Activated CD4-positive, CD25-positive, alpha-beta regulatory T cell treated with anti-CD3 and anti-CD28 coated beads, Interleukin-2, amount 50 U/mL, for 24 hours (primary cell): Measurements from ENCODE around the gene SS18L1.
"Not testable (repeated sequence)": the region's sequence is repeated elsewhere in the genome, so short reads cannot be mapped to it uniquely, and the experiment has no call there.

Experiments used
- ATAC-seq, 2 donors: fragments of 150-1000 bp; cut with Tn5 transposase; one replicate each; pipeline ENCODE4 v1.10.0; 2021; ENCODE audit warnings: mild to moderate bottlenecking in 1 of 2, moderate library complexity in 1 of 2

The SS18L1 gene

DNA sequence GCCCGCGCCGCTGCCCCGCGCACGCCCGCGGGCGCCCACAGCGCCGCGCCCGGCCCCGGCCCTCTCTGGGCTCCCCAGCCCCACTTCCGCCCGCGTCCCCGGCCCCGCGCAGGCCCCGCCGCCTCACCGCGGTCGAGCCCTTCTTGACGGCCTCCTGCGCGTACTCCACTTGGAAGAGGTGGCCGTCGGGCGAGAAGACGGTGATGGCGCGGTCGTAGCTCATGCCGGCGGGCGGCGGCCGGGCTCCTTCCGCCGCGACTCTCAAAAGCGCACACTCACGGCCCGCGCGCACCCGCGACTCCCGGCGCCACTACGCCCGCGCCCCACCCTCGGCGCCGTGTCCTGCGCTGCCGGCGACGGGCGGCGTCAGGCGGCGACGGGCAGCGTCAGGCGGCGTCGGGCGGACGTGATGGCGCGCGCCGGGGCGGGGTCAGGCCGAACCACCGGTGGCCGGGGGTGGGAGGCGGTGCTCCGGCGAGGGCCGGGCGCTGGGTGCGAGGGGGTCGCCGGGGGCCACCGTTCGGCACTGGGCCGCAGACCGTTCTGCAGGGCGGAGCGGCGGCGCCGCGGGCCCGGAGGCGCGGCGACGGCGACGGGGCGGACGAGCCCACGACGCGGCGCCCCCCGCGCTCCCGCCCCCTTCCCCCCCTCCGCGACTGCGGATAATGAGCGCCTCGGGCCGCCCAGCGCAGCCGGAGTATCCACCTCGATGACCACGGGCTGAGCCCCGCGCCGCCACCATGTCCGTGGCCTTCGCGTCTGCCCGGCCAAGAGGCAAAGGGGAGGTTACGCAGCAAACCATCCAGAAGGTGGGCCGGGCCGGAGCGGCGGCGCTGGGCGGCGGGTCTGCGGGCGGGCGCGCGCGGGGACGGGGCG lies at the start of gene SS18L1, which contains the start of gene PSMA7:
Gene SS18L1, plus strand, starts transcription at position 689 of the 876 bp plus-strand sequence. Its CDS starts 52 bp downstream, at position 741.
Gene PSMA7, minus strand, starts transcription at position 314 of the 876 bp plus-strand sequence. Its CDS starts 91 bp downstream, at position 223.
- ATAC-seq = peak; percentile 85 to 89

GRCh38 chr20:62096421-62097380 lies 46.9 kb upstream of the SS18L1 start:
- ATAC-seq = no peak

- no peak for ATAC-seq
These were observed 45.6 kb upstream of the SS18L1 start for GRCh38 chr20:62097881-62098407.

GRCh38 chr20:62101078-62101477 lies 42.5 kb upstream of the SS18L1 start:
- no peak for ATAC-seq

- ATAC-seq = no peak
These were observed 39.9 kb upstream of the SS18L1 start for GRCh38 chr20:62103508-62104233.

DNA sequence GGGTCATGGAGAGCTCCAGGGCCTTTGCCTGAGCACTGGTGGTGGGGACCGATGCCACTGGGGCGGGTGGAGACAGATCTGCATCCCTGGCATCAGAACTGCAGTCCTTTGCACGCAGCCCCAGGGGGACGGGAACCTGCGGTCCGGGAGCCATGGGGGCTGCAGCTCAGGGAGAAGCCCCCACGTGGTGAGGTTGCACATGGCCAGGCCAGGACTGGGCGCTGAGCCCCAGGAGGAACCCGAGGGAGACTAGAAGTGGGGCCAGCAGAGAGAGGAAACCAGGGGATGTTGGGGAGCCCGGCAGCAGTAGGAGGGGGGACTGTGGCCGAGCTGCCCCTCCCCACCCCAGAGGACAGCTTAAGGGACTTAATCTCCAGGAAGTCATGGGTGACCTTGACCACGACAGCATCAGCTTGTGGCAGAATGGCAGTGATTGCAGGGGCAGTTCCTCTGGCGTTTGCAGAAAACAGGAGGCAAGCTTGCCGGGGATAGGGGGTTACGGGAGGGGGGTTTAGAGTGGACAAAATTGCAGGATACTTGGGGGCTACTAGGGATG lies 39.3 kb upstream of the SS18L1 start:
- ATAC-seq = no peak

DNA sequence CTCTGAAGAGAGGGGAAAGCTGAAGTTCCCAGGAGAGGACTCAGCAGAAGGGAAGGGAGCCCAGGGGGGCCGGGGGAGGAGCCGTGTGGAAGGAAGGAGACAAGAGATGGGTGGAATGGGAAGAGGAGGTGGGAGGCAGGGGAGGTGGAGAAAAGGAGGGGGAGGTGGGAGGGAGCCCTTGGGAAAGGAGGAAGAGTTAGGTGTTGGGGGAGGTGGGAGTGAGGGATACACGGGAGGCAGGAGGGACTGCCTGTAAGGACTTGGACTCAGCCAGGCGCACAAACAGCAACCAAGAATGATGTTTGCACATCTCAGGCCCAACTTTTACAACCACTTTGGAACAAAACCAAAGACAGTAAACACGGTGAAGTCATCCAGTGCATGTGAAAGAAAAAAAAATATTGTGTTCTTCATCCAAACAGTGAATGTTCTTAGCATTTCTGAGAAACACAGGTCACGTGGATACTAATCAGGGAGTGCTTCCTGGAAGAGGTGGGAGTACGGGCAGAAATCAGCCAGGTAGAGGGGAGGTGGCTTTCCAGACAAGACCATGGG lies 38.7 kb upstream of the SS18L1 start:
- ATAC-seq = no peak

DNA sequence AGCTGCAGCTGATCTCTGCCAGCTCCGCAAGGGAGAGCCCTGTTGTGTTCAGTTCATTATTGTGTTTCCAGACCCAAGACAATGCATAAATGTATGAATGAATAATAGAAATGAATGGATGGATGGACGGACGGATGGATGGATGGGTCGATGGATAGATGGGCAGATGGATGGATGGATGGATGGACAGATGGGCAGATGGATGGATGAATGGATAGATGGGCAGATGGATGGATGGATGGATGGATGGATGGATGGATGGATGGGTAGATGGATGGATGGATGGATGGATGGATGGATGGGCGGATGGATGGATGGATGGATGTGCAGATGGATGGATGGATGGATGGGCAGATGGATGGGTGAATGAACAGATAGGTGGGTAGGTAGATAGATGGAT lies 38.0 kb upstream of the SS18L1 start:
- ATAC-seq = no peak

GRCh38 chr20:62111148-62111547 lies 32.4 kb upstream of the SS18L1 start:
- ATAC-seq = no peak

- ATAC-seq = no peak
These were observed 31.2 kb upstream of the SS18L1 start for GRCh38 chr20:62112368-62112767.

GRCh38 chr20:62114894-62115293 lies 28.7 kb upstream of the SS18L1 start:
- no peak for ATAC-seq

DNA sequence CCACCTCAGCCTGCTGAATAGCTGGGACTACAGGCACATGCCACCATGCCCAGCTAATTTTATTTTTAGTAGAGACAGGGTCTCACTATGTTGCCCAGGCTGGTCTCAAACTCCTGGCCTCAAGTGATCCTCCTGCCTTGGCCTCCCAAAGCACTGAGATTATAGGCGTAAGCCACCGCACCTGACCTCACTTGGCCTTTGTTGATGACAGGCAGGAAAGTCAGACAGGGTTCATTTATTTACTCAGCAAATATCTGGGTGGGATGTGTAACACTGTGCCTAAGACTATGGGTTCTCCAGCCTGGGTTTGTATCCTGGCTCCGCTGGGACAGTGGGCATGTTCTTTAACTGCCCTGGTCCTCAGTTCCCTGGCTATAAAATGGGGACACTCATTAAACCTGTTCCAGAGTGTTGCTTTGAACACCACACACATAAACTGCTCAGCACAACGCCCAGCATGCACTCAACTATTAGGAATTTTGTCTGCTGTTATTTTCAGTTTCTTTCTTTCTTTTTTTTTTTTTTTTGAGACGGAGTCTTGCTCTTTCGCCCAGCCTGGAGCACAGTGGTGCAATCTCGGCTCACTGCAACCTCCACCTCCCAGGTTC lies 27.7 kb upstream of the SS18L1 start:
- not testable (repeated sequence) for ATAC-seq

DNA sequence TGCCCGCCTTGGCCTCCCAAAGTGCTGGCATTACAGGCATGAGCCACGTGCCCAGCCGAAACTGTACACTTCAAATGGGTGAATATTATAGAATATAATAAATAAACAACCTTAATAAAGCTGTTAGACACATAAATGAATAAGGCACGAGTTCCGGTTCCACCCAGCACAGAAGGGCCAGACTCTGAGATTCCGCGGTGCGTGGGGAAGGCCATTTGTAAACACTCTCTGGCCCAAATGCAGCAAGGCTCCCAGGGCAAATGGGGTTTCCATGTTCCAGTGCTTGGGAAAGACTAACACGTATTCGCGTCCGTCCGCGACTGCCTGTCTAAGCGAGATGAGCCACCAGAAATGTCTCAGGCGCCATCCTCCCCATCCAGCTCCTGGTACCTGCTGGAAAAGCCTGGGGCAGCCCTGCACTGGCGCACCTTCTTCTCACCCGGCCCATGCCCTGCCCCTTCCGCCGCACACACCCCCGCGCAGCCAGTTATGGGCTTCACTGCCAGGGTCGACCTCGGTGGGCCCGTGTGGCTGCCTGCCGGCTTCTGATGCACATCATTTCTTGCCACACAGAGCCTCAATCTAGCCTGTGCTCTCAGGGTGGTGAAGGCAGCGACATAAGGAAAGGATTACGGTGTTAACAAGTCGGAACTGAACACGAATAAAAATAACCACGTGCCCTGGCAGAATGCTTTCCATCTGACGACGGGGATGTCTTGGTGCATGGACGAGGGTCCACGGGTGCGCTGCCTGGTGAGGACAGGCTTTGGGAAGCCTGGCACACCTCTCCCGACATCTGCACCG lies 26.8 kb upstream of the SS18L1 start:
- no peak for ATAC-seq

DNA sequence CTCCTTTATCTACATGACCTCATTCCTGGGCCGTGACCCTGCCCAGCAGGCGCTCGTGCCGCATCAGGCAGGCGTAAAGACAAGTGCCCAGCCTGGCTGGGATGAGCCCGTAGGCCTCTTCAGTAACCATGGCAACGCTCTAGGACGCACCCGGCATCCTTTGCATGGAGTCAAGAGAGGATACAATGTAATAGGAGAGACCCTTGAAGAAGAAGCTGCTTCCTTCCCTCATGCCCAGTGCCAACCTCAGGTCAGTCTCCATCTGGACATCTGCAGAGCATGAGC lies 26.3 kb upstream of the SS18L1 start:
- no peak for ATAC-seq

DNA sequence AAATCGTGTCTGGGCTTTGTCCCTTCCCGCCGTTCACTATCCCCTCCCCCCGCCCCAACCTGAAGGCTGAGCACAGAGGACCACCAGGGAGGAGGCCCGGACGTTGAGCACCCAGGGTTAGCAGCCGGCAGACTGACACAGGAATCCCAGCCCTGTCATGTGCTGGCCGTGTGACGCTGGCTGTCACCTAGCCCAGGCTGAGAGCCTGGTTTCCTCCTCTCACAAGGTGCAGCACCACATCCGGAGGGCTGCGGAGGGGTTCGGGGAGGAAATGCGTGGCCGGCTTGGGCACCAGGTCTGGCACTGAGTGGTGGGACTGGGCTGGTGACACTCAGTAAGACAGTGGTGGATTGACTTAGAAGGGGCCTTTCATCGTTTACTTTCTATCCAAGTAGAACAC lies 25.9 kb upstream of the SS18L1 start:
- ATAC-seq = peak; percentile 2 to 19

- ATAC-seq = no peak
These were observed 25.2 kb upstream of the SS18L1 start for GRCh38 chr20:62118113-62119043.

DNA sequence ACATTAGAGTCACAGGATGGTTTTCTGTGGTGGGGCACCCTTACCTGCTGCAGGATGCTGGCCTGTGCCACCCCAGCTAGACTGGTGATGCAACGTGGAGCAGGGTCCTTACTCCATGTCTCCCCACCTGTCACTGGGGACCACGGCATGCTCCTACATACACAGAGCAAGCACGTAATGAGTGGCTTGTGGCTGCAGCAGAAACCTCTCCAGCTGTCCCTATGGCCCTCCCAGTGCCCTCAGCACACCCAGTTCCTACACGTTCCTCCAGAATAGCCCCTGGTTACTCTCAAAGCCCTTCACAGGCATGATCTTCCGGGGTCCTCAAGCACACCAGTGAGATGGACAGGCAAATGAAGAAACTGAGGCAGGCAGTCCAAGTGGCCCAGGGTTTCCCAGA lies 24.5 kb upstream of the SS18L1 start:
- no peak for ATAC-seq

GRCh38 chr20:62119591-62120364 lies 23.8 kb upstream of the SS18L1 start:
- no peak for ATAC-seq

DNA sequence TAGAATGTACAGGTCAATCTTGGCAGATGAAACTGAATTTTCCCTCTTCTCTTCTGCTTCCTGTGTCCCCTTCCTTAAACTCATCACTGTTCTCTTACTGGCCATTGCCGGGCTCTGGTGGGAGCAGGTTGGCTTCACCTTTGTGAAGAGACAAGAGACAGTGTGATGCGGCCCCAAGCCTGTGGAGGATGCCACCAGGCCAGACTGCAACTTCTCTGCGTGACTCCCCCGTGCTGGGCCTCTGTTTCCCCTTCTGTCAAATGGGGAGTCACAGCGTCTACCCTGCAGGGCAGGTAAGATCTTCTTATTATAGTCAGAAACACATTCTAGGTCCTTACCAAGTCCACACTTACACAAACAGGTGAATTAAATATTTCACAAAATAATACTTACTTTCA lies 23.2 kb upstream of the SS18L1 start:
- no peak for ATAC-seq
